Lower leg skin (tissue), 3 donors: ENCODE data around the gene FOXB1.

Experiments
- CTCF ChIP-seq, 3 donors: fragments of 450-650 bp; IDR thresholded peaks; one replicate each; pipeline ENCODE4 v1.5.1; 2016; ENCODE audit warnings: antibody characterized with exemption in 3 of 3, mild to moderate bottlenecking in 3 of 3, moderate library complexity in 2 of 3
- POLR2A ChIP-seq, 2 donors: fragments of 450-650 bp; IDR thresholded peaks; one replicate each; pipeline ENCODE4 v1.6.1; 2016 to 2017; ENCODE audit warnings: antibody characterized with exemption in 2 of 2, mild to moderate bottlenecking in 1 of 2, moderate library complexity in 1 of 2

- no peak for TF ChIP-seq CTCF (IDR thresholded peaks at IDR 0.05)
- no peak for TF ChIP-seq POLR2A (IDR thresholded peaks at IDR 0.05)
These were observed 5.2 kb downstream of the FOXB1 start for GRCh38 chr15:60009124-60009960.
